Uterus (tissue), 2 donors: ENCODE results near the gene INSC.

ENCODE experiments used
- POLR2A ChIP-seq, 2 donors: fragments of 450-650 bp; IDR thresholded peaks; one replicate each; pipeline ENCODE4 v1.6.1; 2016; ENCODE audit warnings: antibody characterized with exemption in 2 of 2, mild to moderate bottlenecking in 1 of 2, moderate library complexity in 1 of 2
- TF ChIP-seq, protein P1 (sequence below), 4 experiments: fragments of 200-600 bp in 2 of 4; fragments of 450-650 bp in 2 of 4; sonication (generic) in 2 of 4; IDR thresholded peaks; one replicate each; pipeline ENCODE4 v1.5.1; 2016 to 2019; ENCODE audit warnings: antibody characterized with exemption in 4 of 4, mild to moderate bottlenecking in 2 of 4, moderate library complexity in 1 of 4

DNA sequence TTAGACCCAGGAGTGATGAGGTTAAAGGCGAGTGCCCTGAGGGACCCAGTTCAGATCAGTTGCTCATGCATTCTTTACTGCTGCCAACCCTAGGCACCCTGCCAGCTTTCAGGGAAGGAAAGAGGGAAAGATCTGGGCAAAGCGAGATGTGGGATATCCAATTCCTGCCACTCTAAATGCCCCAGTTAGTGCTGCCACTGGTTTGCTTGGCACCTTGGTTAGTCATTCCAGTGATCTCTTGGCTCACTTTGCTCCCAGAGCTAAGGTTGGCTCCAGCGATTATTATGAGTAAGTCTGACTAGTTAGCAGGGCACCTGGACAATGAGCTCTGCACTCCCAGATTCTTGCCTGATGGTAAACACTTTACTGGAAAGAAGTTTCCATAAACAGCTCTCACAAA lies 85.0 kb downstream of the INSC start:
- TF ChIP-seq, protein P1, sequence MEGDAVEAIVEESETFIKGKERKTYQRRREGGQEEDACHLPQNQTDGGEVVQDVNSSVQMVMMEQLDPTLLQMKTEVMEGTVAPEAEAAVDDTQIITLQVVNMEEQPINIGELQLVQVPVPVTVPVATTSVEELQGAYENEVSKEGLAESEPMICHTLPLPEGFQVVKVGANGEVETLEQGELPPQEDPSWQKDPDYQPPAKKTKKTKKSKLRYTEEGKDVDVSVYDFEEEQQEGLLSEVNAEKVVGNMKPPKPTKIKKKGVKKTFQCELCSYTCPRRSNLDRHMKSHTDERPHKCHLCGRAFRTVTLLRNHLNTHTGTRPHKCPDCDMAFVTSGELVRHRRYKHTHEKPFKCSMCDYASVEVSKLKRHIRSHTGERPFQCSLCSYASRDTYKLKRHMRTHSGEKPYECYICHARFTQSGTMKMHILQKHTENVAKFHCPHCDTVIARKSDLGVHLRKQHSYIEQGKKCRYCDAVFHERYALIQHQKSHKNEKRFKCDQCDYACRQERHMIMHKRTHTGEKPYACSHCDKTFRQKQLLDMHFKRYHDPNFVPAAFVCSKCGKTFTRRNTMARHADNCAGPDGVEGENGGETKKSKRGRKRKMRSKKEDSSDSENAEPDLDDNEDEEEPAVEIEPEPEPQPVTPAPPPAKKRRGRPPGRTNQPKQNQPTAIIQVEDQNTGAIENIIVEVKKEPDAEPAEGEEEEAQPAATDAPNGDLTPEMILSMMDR (IDR thresholded peaks at IDR 0.05) = no peak
- TF ChIP-seq POLR2A (IDR thresholded peaks at IDR 0.05) = no peak
